ENCODE data around the gene GGNBP2. TPM values are rescaled to one million over a fixed set of nuclear protein-coding genes. Genes with fewer than 3 reads are reported as not detected.

Gene GGNBP2
- polyA plus RNA-seq, 1 donor from 2014 or later: 112 TPM

DNA sequence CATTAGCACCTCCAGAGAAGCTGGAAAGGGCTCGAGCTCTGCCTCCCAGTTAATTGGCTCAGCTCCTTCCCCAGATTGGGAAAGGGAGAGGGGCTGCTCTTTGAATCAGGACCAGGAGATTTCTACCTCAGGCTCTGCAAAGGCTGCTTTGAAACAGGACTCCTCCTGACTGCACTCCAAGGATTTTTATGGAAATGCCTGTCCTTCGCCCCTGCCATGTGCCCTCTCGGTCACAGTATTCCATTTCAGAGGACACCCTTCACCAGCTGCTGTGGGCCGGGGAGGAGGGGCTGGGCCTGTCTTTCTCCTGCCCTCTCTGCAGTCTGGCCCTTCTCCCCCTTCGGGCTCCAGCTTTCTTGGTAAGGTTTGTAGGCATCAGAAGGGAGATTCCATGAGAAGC lies 70.2 kb downstream of the GGNBP2 start:
- Histone ChIP-seq H3K27ac (ENCODE audit: low read length) (no peak overlapping the region), H3K4me2 (ENCODE audit: low read length) (no peak overlapping the region)

More for the DNA sequence above, 70.2 kb downstream of the GGNBP2 start:
- Histone ChIP-seq H3K9ac (ENCODE audit: low read length) (no peak overlapping the region), H3K79me2 (replicated peaks; ENCODE audit: insufficient read depth, low read length) (no peaks in the 10 kb centered on the region), H3K4me3 (ENCODE audit: low read length) (no peak overlapping the region), H2AFZ (ENCODE audit: low read depth, low read length) (no peak overlapping the region), H3K9me2 (ENCODE audit: insufficient read depth, low read length) (no peaks in the 10 kb centered on the region), H4K20me1 (ENCODE audit: insufficient read depth) (no peaks in the 10 kb centered on the region), H3K9me3 (ENCODE audit: low read length) (no peaks in the 10 kb centered on the region), H3F3A (ENCODE audit: insufficient read depth, low read length, poor library complexity, severe bottlenecking) (no peaks in the 10 kb centered on the region), H3K27me3 (ENCODE audit: insufficient read depth, low read depth, low read length) (no peaks in the 10 kb centered on the region), H3K36me3 (ENCODE audit: insufficient read depth, low read length) (no peaks in the 10 kb centered on the region)
- no peak for TF ChIP-seq CTCF (IDR thresholded peaks at IDR 0.05; ENCODE audit: poor library complexity, severe bottlenecking)
- TF ChIP-seq RAD21 (conservative IDR thresholded peaks at IDR 0.05): no peak
- TF ChIP-seq EZH2 (IDR thresholded peaks at IDR 0.05; ENCODE audit: borderline replicate concordance, insufficient read depth, low read length, poor library complexity, severe bottlenecking): no peak
- no peak for TF ChIP-seq MXI1 (conservative IDR thresholded peaks at IDR 0.05; ENCODE audit: poor library complexity, severe bottlenecking)
- TF ChIP-seq TAF1 (IDR thresholded peaks at IDR 0.05; ENCODE audit: low read depth): no peak
- TF ChIP-seq REST (IDR thresholded peaks at IDR 0.05; ENCODE audit: borderline replicate concordance): no peak
- no peak for TF ChIP-seq SMC3 (conservative IDR thresholded peaks at IDR 0.05; ENCODE audit: poor library complexity)

Measured in neural cell (in vitro differentiated cells).